OCI-LY7 (cell line): ENCODE measurements around the gene RAB31.

Experiments used
- CTCF ChIP-seq: fragments of 200-600 bp; sonication (generic); conservative IDR thresholded peaks from 2 replicates; pipeline ENCODE4 v1.5.1; 2014; ENCODE audit warnings: mild to moderate bottlenecking, antibody characterized with exemption, low read length, moderate library complexity, mixed read lengths
- EZH2phosphoT487 ChIP-seq: fragments of 200-600 bp; sonication (generic); IDR thresholded peaks from 2 replicates; pipeline ENCODE4 v1.6.1; 2018; ENCODE audit warnings: low read depth, borderline replicate concordance, mild to moderate bottlenecking, mixed run types, antibody characterized with exemption, low read length, moderate library complexity, mixed read lengths

- TF ChIP-seq CTCF (no peak), EZH2phosphoT487 (no peak)
Measured at GRCh38 chr18:9710037-9710436, 1.9 kb downstream of the RAB31 start.
